NCI-H2081 treated with DMSO at 0.1 percent for 48 hours (cell line): Measurements from ENCODE around the gene NEK4.

ENCODE experiments used
- DNase-seq: peaks from one replicate; lab custom pipeline; 2025; lab: John Stamatoyannopoulos, UW

NEK4 gene

DNA sequence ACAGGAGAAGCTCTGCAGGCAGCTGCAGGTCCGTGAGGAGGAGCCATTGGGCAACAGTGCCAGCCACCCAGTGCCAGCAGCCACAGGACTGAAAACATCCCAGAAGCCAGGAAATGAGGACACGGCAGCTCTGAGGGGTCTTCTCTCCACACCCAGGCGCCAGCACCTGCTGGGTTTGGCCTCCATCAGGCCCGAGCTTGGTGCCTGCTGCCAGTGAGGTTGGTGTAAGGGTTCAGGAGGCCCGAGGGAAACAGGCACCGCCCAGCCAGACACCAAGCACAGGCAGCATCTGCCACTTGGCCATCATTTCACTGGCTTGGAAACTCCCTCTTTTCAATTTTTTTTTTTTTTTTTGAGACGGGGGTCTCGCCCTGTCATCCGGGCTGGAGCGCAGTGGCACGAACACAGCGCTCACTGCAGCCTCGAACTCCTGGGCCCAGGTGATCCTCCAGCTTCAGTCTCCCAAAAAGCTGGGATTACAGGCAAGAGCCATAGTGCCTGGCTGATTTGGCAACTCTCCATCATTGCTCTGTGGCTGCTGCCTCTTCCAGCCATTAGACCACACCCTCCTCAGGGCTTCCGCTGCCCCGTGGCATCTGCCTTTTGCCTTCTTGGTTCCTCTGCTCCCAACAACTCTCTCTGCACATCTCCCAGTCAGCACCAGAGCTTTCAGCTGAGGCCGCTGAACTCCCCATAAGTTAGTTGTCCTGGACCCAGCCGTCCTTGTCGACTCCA is 22.4 kb upstream of the NEK4 start:
- DNase-seq: no peak

GRCh38 chr3:52792413-52792812 is 21.7 kb upstream of the NEK4 start:
- no peak for DNase-seq

DNA sequence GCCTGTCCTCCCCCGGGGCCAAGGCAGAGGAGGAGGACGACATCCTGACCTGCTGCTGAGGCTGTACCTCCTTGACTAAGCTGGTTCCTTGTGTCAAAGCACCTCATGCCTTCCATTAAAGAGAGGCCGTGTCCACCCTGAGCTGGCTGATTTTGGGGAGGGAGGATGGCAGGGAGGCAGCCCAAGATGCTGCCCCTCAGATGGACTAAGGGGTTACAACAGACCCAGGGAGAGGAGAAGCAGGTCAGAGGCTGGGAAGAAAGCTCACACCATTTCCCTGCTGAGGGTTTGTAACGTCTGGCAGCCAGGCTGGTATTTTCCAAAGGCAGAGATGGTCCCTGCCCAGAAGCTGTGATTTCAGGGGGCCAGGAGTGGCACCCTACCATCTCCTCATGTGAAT is 21.2 kb upstream of the NEK4 start:
- no peak for DNase-seq

DNA sequence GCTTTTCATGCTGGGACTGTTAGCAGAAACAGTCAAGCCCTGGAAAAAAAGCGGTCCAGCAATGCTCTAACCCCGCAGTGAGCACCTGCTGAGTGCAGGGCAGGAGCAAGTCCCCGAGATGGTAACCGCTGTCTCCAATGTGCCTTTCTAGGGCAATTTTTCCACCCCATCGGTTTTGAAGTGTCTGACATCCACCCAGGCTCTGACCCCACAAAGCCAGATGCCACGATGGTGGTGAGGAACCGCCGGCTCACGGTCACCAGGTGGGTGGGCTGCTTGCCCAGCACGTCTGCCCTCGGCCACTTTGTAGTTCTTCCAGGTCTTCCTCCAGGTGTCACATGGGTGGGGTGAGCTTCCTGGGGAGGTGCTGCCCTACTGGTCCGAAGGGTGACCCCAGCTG is 20.6 kb upstream of the NEK4 start:
- DNase-seq: no peak

DNA sequence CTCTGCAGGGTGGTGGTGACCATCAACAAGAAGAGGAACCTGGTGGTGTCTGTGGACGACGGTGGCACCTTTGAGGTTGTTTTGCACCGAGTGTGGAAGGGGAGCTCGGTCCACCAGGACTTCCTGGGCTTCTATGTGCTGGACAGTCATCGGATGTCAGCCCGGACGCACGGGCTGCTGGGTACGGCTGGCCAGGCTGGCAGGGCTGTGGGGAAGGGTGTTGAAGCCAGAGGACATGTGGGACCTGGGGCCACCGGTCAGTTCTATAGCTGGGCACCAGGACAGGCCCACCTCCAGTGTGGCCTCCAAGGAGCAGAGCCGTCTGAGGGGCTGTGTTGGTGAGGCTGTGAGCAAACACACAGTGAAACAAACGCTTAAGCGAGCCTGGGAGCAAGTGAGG is 20.0 kb upstream of the NEK4 start:
- DNase-seq: no peak

- DNase-seq: no peak
Measured at GRCh38 chr3:52790337-52790736, 19.6 kb upstream of the NEK4 start.

DNA sequence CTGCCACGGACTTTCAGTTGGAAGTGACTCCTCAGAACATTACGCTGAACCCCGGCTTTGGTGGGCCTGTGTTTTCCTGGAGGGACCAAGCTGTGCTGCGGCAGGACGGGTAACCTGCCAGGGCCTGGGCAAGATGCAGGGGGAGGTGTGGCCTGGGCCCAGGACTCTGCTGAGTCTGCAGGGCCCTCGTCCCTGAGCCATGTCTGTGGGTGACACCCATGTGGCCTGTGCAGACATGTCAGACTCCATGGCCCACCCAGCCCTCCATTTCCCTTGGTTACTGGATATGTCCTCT is 19.0 kb upstream of the NEK4 start:
- no peak for DNase-seq

- no peak for DNase-seq
Measured at GRCh38 chr3:52788890-52789745, 18.4 kb upstream of the NEK4 start.

DNA sequence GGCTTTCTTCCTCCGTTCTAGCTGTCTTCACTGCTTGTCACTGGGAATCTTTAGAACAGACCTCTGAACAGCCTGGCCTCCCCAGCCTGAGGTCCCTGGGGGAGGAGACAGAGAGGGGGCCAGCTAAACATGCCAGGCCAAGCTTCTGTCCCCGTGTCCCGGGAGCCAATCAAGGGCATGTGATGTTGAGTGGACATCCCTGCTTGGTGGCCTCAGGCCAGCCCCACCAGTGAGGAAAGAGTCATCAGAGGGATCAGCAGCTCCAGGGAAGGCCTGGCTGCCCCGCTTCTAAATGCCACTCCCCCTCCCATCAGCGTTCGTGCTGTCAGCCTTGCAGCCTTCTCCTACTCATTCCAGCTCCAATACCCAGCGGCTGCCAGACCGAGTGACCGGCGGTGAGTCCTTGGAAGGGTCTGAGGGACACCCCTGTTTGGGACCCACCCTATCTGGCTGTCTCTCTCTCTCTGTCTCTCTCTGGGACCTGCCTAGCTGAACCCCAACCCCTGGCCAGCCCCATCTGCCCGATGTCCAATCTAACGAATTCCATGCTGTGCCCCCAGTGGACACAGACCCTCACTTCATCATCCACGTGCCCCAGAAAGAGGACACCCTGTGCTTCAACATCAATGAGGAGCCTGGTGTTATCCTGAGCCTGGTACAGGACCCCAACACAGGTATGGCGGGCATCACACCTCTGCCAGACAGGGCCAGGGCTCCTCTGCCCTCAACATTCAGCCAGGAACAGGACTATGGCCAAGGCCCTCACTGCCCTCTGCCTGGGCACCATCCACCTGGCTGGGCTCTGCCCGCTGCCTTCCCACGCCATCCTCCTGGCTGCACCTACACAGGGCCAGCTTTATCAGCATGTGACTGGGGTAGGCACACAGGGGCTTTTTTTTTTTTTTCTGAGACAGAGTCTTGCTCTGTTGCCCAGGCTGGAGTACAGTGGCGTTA is 17.2 kb upstream of the NEK4 start:
- no peak for DNase-seq

DNA sequence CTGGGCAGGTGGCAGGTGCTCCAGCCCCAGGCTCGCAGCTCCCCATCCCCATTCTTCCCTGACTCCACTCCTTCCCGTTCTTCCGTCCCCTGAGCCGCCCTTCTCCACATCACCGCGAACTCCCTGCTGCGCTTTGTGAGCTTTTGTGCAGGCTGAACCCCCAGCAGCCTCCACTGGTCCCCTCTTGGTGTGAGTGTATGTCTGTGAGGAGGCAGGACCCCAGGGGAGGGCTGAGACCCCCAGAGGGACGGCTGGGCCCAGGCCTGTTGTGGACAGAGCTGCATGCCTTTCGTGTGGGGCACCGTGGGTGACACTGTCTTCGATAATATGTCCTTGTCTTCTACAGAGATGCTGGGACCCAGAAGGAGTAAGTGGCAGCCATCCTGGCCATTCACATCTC is 16.5 kb upstream of the NEK4 start:
- DNase-seq: no peak

DNA sequence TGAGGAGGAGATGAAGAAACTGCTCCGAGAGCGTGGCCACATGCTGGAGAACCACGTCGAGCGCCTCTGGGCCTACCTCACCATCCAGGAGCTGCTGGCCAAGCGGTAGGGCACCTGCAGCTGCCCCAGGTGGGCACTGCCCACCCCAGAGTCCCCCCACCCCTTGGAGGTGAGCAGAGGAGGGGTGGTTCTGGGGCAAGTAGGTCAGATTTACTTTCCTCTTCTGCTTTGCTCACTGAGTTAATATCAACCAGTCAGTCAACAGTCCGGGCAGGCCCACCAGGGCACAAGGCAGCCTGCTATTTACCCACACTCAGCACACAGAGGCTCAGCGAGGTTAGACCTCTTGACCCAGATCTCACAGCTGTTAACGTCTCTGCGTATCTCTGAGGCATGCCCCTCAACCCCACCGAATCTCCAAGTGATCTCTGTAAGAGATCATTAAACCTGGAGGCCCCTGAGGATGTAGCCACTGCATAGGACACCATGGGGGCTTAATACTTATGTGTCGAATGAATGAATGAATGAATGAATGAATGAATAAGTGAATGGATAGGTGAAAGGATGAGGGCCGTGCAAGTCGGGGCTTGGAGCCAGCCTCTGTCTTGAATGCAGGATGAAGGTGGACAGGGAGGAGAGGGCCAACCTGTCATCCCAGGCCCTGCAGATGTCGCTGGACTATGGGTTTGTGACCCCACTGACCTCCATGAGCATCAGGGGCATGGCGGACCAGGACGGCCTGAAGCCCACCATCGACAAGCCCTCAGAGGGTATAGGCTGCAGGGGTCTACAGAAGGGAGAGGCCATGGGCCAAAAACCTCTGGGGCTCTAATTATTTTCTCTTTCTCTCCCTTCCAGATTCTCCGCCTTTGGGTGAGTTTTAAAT is 15.8 kb upstream of the NEK4 start:
- DNase-seq: no peak

DNA sequence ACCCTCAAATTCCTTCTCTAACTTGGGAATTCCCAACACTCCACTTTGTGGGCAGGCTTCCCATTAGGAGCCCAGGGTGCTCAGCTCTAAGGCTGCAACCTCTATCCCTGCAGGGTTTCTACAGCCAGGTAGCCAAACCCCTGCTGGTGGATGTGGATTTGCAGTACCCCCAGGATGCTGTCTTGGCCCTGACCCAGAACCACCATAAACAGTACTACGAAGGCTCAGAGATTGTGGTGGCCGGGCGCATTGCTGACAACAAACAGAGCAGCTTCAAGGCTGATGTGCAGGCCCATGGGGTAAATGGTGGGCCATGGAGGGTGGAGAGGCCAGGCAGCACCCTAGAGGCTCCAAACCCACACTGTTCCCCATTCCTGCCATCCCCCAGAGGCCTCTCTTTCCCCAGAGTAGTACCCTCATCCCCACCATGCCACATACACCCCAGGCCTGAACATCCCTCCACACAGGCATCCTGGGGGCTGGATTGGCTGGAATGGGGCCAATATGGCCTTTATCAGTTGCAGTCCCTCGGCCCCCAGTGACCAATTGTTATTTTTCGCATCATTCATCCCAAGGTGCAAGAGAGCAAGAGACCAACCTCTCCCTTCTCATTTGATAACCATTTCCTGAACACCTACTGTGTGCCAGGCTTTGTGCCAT is 14.3 kb upstream of the NEK4 start:
- no peak for DNase-seq

- no peak for DNase-seq
Measured at GRCh38 chr3:52784021-52784621, 13.4 kb upstream of the NEK4 start.

- DNase-seq: no peak
Measured at GRCh38 chr3:52783211-52783555, 12.4 kb upstream of the NEK4 start.

DNA sequence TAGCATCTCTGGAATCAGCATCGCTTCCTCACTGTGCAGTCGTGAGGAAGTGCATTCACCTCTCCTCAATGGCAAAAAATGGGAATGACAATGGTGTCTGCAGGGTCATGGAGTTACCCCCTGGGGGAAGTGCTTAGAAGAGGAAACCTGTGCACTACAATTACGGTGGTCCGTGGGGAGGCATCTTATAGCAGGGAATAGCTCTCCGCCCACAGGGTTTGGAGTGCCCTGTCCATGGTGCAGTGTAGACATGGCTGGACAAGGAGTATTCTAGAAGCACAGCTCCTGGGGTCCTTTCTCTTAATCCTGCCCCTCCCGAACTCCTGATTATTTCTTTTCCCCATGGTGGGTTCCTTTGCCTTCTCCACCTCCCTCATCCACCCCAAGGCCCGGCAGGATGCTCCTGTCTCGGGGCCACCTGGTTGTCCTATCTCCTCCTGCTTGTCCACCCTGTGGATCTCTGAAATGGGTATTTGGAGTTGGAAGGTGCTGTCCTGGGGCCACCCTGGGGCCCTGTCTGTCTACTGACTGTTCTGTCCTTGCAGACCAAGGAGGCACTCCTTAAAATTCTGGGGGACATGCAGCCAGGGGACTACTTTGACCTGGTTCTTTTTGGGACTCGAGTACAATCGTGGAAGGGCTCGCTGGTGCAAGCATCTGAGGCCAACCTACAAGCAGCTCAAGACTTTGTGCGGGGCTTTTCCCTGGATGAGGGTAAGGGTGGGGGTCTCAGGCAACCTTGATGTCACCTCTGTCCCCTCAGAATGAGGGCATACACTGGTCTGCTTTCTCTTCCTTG is 11.9 kb upstream of the NEK4 start:
- no peak for DNase-seq

GRCh38 chr3:52781741-52782140 is 11.0 kb upstream of the NEK4 start:
- DNase-seq: no peak

DNA sequence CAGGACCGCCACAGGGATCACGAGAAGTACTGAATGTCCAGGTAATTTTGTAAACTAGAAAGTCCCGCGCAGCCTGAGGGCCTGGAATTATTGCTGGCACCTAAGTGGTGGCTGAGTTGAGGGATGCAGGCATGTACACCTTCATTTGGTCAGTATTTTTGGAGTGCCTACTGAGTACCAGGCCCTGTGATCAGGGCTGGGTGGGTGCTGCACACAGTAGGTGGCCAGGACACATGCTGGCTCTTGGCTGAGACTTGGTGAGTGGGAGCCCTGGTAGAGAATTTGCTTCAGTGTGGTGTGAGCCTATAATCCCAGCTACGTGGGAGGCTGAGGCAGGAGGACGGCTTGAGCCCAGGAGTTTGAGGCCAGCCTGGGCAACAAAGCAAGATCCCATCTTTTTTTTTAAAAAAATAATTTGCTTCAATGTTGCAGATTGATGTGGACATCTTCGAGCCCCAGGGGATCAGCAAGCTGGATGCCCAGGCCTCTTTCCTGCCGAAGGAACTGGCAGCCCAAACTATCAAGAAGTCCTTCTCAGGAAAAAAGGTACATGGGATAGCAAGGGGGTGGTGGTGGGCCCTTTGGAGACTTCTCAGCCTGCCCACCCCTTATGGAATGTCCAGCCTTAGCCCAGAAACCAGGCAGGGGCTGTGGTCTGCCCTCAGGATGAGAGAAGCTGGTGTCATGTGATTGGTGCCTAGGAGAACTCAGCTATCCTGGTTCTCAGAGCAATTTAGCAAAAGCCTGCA is 9.3 kb upstream of the NEK4 start:
- DNase-seq: no peak

GRCh38 chr3:52779011-52779836 is 8.5 kb upstream of the NEK4 start:
- DNase-seq: no peak
